ENCODE results near the gene QSOX2. TPM values are rescaled to one million over a fixed set of nuclear protein-coding genes. Genes with fewer than 3 reads are reported as not detected.

QSOX2 gene
- total RNA-seq, 4 donors from 2014 or later = 2.9 to 7.1 (median 5.5) TPM

GRCh38 chr9:136273921-136274785 is 28.5 kb upstream of the QSOX2 start:
- H3K9me3 ChIP-seq = no peaks in the 10 kb centered on the region
- 80 to 100% methylated on average over 1 to 3 of the region's 28 CpGs for WGBS, 2 donors
- no peaks in the 10 kb centered on the region for H3K4me1 ChIP-seq
- no peak overlapping the region for H3K4me3 ChIP-seq
- TF ChIP-seq POLR2A (IDR thresholded peaks at IDR 0.05) (no peak), CTCF (IDR thresholded peaks at IDR 0.05) (no peak)
- peaks cover 0 to 65% (median 0%) of the 10 kb centered on the region in 4 donors for H3K27me3 ChIP-seq
- H3K27ac ChIP-seq = no peak overlapping the region
- DNase-seq = no peak
- intact Hi-C loops (cut with DNase I) = no loop called here
- no peaks in the 10 kb centered on the region for H3K36me3 ChIP-seq

GRCh38 chr9:136273244-136273865 is 27.7 kb upstream of the QSOX2 start:
- no peak overlapping the region for H3K4me3 ChIP-seq
- no peak overlapping the region for H3K27ac ChIP-seq
- H3K9me3 ChIP-seq = no peaks in the 10 kb centered on the region
- WGBS, 2 donors = 74 to 81% methylated on average over 14 of the region's 14 CpGs
- H3K36me3 ChIP-seq = no peaks in the 10 kb centered on the region
- no peak for DNase-seq
- no peaks in the 10 kb centered on the region for H3K4me1 ChIP-seq
- intact Hi-C loops (cut with DNase I) = no loop called here
- H3K27me3 ChIP-seq = peaks cover 0 to 66% (median 0%) of the 10 kb centered on the region in 4 donors
- TF ChIP-seq POLR2A (IDR thresholded peaks at IDR 0.05) (no peak), CTCF (IDR thresholded peaks at IDR 0.05) (no peak)

GRCh38 chr9:136270173-136270705 is 24.6 kb upstream of the QSOX2 start:
- Histone ChIP-seq H3K9me3 (no peaks in the 10 kb centered on the region), H3K27me3 (peaks cover 0 to 44% (median 0%) of the 10 kb centered on the region in 4 donors), H3K4me3 (no peak overlapping the region), H3K27ac (no peak overlapping the region), H3K4me1 (peaks cover 6 to 18% (median 7%) of the 10 kb centered on the region in 3 donors), H3K36me3 (no peaks in the 10 kb centered on the region)
- intact Hi-C loops (cut with DNase I) = no loop called here
- TF ChIP-seq POLR2A (IDR thresholded peaks at IDR 0.05) (no peak), CTCF (IDR thresholded peaks at IDR 0.05) (no peak)
- 82 to 83% methylated on average over 13 of the region's 13 CpGs for WGBS, 2 donors
- DNase-seq = no peak

GRCh38 chr9:136268735-136269134 is 23.1 kb upstream of the QSOX2 start:
- no peaks in the 10 kb centered on the region for H3K9me3 ChIP-seq
- peaks cover 0 to 35% (median 0%) of the 10 kb centered on the region in 4 donors for H3K27me3 ChIP-seq
- no peak overlapping the region for H3K27ac ChIP-seq
- peaks cover 6 to 18% (median 7%) of the 10 kb centered on the region in 3 donors for H3K4me1 ChIP-seq
- H3K36me3 ChIP-seq = no peaks in the 10 kb centered on the region
- no peak overlapping the region for H3K4me3 ChIP-seq
- 62 to 64% methylated on average over 5 to 6 of the region's 6 CpGs for WGBS, 2 donors
- intact Hi-C loops (cut with DNase I) = no loop called here
- TF ChIP-seq POLR2A (IDR thresholded peaks at IDR 0.05) (no peak), CTCF (IDR thresholded peaks at IDR 0.05) (no peak)
- no peak for DNase-seq

GRCh38 chr9:136268318-136268717 is 22.7 kb upstream of the QSOX2 start:
- Histone ChIP-seq H3K36me3 (no peaks in the 10 kb centered on the region), H3K27ac (no peak overlapping the region), H3K4me3 (no peak overlapping the region), H3K4me1 (peaks cover 6 to 18% (median 7%) of the 10 kb centered on the region in 3 donors), H3K9me3 (no peaks in the 10 kb centered on the region), H3K27me3 (peaks cover 0 to 37% (median 0%) of the 10 kb centered on the region in 4 donors)
- TF ChIP-seq CTCF (IDR thresholded peaks at IDR 0.05) (no peak), POLR2A (IDR thresholded peaks at IDR 0.05) (no peak)
- DNase-seq = no peak
- intact Hi-C loops (cut with DNase I) = no loop called here
- 55 to 62% methylated on average over 6 of the region's 6 CpGs for WGBS, 2 donors
